Right ventricle myocardium superior (tissue), 1 donor: ENCODE data around the gene JAKMIP2. TPM values are rescaled to one million over a fixed set of nuclear protein-coding genes. Genes with fewer than 3 reads are reported as not detected.

ENCODE experiments used
- ATAC-seq: fragments of 200-7000 bp; cut with Tn5 transposase; one replicate; pipeline ENCODE4 v1.9.1; 2020; ENCODE audit warnings: mild to moderate bottlenecking; ENCODE audit not compliant: poor library complexity
- DNase-seq: peaks from one replicate; pipeline ENCODE4 v3.0.0-alpha.2; 2020
- intact Hi-C: fragments of 100-400 bp; cut with DNase I; formaldehyde crosslinking; loops from one replicate; pipeline ENCODE4 v1.11.2; 2022
- total RNA-seq: library from RNA; stranded (reverse); fragmentation: NEBNext Ultra II Directional; extraction: Animal tissue kit (Norgen Biotek cat#: 25700); gene quantifications from one replicate; pipeline ENCODE4 v1.2.1, GENCODE V29; 2021
- donor health status: DM: no; HTN: yes; CAD: no; lungs with severe emphysema.

The JAKMIP2 gene
- total RNA-seq, 1 donor from 2014 or later = 0.27 TPM

DNA sequence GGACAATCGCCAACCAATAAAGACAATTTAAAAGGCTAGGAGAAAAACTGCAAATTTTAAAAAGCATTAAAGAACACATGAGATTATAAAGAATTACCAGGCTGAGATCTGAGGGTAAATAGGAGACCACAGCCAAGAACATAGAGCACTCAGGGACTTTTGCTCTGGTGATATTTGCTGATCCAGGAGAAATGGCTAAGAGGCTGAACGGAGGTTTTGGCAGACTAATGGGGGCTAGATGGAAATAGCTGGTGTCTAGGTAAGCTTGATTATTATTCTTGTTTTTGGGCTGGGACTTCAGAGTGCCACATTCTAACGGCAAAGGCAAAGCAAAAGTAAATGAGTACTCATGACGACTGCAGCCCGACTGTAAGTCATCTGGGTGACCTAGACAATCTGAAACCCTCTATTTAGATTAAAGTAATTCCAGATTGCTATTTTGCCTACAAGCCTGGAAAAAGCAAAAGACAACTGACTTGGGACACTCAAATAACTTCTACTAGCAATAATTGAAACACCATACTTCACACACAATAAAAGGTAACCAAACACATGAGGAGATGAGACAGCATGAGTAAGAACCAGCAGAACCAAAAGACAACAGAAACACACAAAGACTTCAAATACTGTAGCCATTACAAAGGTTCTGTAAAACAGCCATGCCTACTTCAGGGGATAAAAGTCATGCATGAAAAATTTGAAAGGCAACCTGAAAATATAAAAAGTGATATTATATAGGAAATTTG, 68.8 kb downstream of the JAKMIP2 start:
- ATAC-seq (no peak), DNase-seq (no peak)
- intact Hi-C loops = no loop called here

GRCh38 chr5:147712598-147712997, 69.9 kb downstream of the JAKMIP2 start:
- intact Hi-C loops = no loop called here
- no peak for ATAC-seq
- no peak for DNase-seq

DNA sequence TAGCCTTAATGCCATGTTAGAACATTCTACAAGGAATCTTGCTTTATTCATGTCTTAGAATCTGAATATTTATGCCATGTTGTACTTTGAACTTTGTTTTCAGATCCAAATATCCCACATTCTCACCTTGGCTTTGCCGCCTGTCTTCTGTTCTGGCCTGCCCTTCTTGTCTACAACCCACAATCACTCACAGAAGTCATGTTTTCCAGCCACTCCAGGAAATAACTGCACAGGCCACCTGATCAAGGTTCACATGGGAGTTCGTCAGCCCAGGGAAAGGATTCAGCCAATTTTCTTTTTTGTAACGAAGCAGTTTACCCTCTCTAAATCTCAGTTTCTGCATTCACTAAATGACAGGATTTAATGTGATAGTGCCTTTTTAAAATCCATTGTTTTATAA, 70.5 kb downstream of the JAKMIP2 start:
- ATAC-seq = no peak

GRCh38 chr5:147711019-147711418, 71.5 kb downstream of the JAKMIP2 start:
- DNase-seq (no peak), ATAC-seq (no peak)
- intact Hi-C loops = no loop called here

More for the DNA sequence above, 70.5 kb downstream of the JAKMIP2 start:
- intact Hi-C loops = no loop called here
- DNase-seq = no peak

GRCh38 chr5:147708708-147709107, 73.8 kb downstream of the JAKMIP2 start:
- ATAC-seq (no peak), DNase-seq (no peak)
- intact Hi-C loops = no loop called here

DNA sequence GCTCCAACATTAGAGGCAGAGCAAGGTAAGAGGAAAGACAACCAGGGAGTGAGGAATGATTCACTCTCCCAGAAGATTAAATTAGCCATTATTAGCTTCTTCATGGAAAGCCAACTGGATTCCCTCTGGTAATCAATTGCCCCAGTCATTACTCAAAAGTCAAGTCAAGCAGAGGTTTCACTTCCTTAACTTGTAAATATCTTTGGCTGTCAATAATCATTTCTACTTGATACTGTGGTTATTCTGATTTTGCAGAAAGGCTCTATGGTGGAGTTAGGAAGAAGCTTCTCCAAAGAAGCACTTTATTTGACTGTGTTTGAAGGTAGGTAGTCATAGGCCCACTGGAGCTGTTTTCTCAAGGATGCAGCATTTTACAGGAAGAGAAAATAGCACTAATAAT, 78.0 kb downstream of the JAKMIP2 start:
- ATAC-seq (no peak), DNase-seq (no peak)
- intact Hi-C loops = no loop called here

DNA sequence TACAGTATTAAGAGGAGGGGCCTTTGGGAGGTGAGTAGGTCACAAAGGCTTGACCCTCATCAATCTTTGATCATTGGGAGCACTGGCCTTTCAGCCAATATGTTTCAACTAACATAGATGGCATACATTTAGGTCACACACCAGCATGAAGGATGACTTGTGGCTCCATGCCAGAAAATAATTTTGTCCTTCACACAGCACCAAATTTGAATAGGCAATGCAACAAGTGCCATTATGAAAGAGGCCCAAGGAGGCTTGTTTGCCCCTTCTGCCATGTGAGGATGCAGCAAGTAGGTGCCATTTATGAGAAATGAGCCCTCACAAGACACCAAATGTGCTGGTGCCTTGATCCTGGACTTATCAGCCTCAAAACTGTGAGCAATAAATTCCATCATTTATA, 81.1 kb downstream of the JAKMIP2 start:
- ATAC-seq = no peak
- intact Hi-C loops = no loop called here
- no peak for DNase-seq

GRCh38 chr5:147699496-147700088, 82.9 kb downstream of the JAKMIP2 start:
- no peak for DNase-seq
- intact Hi-C loops = no loop called here
- ATAC-seq = no peak

GRCh38 chr5:147697380-147697779, 85.1 kb downstream of the JAKMIP2 start:
- intact Hi-C loops = no loop called here
- no peak for ATAC-seq
- DNase-seq = no peak

DNA sequence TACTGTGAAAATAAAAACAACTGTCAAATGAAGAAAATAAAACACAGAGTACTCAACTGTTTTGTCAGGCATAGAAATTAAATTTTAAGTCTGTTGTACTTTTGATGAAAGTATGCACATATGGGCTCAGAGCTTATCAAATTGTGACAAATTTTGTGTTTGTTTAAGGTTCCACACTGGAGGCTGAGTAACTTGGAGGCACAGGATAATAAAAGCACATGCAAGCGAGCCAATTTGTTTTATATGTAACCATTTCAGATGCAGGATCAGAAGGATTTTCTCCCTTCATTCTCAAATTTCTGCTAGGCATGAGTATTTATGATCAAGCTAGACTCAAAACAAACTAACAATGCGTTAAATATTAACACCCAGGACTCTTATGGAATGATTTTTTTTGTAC, 87.8 kb downstream of the JAKMIP2 start:
- intact Hi-C loops = no loop called here
- no peak for ATAC-seq

GRCh38 chr5:147693233-147693632, 89.3 kb downstream of the JAKMIP2 start:
- intact Hi-C loops = no loop called here
- ATAC-seq (no peak), DNase-seq (no peak)

More for the DNA sequence above, 87.8 kb downstream of the JAKMIP2 start:
- DNase-seq = no peak

DNA sequence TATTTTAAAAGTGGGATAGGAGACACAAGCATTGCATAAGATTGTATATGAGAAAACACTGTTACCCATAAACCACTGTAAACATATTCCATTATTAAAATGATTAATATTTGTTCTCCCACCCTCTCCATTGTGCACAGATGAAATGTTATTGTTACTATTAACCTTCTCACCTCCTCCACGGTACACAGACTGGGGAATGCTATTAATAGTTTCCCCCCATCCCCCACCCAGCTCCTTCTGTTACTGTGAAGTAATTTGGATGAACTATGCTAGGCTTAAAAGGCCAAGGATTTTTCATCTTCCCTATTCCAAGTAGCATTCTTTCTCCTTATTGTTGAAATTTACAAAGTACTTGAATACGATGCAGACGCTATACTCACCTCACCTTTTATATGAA, 91.4 kb downstream of the JAKMIP2 start:
- intact Hi-C loops = no loop called here
- ATAC-seq = peak; percentile 46
- DNase-seq = no peak

DNA sequence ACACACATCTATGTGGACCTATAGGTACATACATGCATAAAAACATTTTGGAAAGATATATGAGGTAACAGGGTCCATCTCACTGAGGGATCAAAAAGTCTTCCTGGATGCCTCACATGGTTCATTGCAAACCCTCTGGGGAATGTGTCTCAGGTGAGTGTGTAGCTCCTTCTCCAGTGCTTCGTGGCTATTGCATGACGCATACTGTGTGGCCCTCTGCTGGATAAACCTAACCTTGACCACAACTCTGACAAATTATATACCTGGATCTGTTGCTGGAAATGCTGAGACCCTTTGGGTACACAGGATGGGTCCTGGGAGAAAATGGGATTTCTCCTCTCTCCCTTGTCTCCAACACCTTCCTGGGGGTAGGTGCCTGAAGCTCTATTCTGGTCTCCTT, 91.9 kb downstream of the JAKMIP2 start:
- DNase-seq = no peak
- ATAC-seq = no peak
- intact Hi-C loops = no loop called here

DNA sequence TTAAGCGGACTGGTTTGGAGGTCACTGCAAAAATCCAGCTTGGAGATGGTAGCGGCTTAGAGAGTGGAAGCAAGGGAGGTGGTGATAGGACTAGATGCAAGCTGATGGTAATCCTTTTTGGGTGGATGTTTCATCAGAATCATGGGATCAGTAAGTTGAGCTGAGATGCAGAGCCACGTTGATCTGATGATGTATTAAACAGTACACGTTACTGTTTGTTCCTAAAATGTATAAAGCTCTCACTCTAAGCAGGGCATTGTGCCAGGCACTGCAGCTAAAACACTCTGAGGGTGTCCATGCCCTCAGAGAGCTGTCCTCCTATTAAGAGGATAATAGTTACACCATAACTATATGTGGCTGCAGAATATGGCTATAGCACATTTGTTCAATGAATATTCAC, 93.1 kb downstream of the JAKMIP2 start:
- DNase-seq (no peak), ATAC-seq (no peak)
- intact Hi-C loops = no loop called here

DNA sequence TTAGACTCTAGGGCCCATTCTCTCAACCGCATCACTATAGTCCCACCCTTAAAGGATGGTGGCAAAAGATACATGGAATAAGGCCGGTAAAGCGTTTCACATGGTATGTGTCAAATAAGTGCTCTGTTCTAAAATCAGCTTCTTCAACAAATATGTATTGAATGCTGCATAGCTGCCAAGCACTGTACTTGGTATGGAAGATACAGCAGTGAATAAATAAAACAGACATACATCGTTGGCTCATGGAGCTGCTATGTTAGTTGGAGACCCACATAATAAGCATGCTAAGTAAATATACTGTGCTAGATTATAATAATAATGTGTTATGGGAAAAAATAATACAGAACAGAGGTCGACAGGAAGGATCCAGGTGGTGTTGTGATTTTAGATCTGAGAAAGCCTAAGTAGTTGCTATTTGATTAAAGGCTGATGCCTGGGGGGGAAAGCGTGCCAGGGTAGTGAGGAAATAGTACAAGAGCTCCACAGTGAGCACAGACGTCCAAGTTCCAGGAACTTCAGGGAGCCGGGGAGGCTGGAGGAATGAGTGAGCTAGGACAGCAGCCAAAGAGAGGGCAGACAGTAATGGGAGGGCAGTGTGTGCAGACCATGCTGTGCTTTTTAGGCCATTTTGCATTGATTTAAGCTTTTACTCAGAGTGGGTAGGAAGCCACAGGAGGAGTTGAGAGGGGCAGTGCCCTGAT, 93.7 kb downstream of the JAKMIP2 start:
- intact Hi-C loops = no loop called here
- ATAC-seq = peak; percentile 66
- DNase-seq = peak; percentile 42

- intact Hi-C loops = no loop called here
- no peak for ATAC-seq
- no peak for DNase-seq
These were observed 95.4 kb downstream of the JAKMIP2 start for GRCh38 chr5:147687118-147687517.

DNA sequence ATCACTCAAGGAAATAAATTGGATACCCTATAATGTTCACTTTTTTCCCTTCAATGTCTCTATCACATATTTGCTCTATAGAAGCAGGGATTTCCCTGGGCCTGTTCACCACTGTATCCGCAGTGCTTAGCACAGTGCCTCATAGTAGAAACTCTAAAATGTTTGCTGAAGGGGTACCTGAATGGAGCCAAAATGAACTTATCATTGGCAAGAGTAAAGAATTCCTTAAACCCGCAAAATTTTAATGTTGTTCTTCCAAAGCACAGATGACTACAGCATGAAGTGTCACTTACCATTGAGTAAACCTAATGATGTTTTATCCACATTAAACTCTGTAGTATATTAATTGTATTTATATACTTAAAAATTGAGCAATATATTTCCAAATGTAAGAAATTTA, 96.1 kb downstream of the JAKMIP2 start:
- intact Hi-C loops = no loop called here
- DNase-seq (no peak), ATAC-seq (no peak)

GRCh38 chr5:147685993-147686392, 96.5 kb downstream of the JAKMIP2 start:
- intact Hi-C loops = no loop called here

GRCh38 chr5:147675168-147675567, 107.4 kb downstream of the JAKMIP2 start:
- intact Hi-C loops = no loop called here
- DNase-seq (no peak), ATAC-seq (no peak)

More at GRCh38 chr5:147685993-147686392, 96.5 kb downstream of the JAKMIP2 start:
- ATAC-seq = no peak
- no peak for DNase-seq

- ATAC-seq (no peak), DNase-seq (no peak)
- intact Hi-C loops = no loop called here
These were observed 108.1 kb downstream of the JAKMIP2 start for GRCh38 chr5:147674411-147674810.
